ENCODE data around the gene CAMK2N1. TPM values are rescaled to one million over a fixed set of nuclear protein-coding genes. Genes with fewer than 3 reads are reported as not detected.
A peak's percentile ranks its signal among the peaks of the same experiment; 100 is the strongest.

The CAMK2N1 gene
- total RNA-seq, 2 donors from 2014 or later = 5.3 to 5.4 TPM

DNA sequence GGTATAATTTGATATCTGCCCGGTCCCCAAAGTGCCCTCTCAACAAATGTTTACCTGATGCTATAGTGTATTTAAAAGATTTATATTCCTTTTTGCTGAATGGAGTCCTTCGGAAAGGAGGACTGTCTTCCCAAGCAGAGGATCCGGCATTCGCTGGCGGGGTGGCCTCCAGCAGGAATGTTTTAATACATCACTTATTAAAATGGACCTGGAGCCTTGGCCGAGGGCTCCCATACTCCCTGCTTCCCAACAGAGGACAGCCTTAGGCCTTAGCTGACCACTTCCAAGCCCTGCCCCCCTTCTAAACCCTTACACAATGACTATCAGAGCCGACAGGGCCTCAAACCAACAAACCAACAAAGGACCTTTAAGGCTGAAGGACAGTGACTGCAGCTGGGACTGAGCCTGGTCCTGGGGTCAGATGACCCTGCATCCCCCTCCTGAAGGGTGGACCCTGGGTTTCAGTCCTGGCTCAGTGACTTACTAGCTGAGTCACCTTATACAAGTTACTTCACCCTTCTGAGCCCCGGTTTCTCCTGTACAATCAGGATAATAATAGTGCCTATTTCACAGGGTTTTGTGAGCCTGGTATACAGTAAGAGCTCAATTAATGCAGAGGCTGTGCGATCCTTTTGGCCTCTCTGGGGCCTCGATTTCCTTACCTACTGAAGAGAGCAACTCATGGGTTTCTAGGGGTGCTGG lies 5.6 kb downstream of the CAMK2N1 start:
- no peak for TF ChIP-seq POLR2A (IDR thresholded peaks at IDR 0.05)
- TF ChIP-seq, protein P1, sequence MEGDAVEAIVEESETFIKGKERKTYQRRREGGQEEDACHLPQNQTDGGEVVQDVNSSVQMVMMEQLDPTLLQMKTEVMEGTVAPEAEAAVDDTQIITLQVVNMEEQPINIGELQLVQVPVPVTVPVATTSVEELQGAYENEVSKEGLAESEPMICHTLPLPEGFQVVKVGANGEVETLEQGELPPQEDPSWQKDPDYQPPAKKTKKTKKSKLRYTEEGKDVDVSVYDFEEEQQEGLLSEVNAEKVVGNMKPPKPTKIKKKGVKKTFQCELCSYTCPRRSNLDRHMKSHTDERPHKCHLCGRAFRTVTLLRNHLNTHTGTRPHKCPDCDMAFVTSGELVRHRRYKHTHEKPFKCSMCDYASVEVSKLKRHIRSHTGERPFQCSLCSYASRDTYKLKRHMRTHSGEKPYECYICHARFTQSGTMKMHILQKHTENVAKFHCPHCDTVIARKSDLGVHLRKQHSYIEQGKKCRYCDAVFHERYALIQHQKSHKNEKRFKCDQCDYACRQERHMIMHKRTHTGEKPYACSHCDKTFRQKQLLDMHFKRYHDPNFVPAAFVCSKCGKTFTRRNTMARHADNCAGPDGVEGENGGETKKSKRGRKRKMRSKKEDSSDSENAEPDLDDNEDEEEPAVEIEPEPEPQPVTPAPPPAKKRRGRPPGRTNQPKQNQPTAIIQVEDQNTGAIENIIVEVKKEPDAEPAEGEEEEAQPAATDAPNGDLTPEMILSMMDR (IDR thresholded peaks at IDR 0.05) = no peak
- Histone ChIP-seq H3K27me3 (peaks cover 0 to 9% of the 10 kb centered on the region in 2 donors), H3K9me3 (no peaks in the 10 kb centered on the region), H3K4me1 (peaks cover 52% of the 10 kb centered on the region), H3K27ac (peak overlapping the region in 3 of 4 donors; percentile 1 to 25 (median 21)), H3K36me3 (replicated peaks in 1 of 2; ENCODE audit: insufficient read depth in 1 of 2, low read depth in 2 of 2) (no peaks in the 10 kb centered on the region), H3K4me3 (no peak overlapping the region)
- WGBS, 2 donors = 29 to 31% methylated on average over 8 to 10 of the region's 10 CpGs
- ATAC-seq (peak; percentile 56), DNase-seq (peak in 3 of 4 donors; percentile 40 to 56 (median 41))
- intact Hi-C loops (cut with DNase I) = no loop called here

DNA sequence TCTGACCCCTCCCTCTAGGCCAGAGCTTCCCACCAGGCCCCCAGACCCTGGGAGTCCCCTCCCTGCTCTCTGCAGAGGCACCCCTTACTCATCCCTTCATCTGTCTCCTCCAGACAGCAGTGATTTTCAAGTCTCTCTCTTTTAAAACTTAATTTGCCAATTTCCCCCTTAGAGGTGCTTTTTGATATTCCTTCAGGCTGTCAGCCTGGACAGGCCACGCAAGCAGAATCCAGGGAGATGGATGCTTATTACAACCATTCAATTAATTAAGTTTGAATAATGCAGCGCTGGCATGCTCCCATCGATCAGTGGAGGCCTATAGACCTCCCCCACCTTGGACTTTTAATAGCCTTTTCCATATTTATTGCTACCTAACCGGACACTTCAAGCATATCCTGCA lies 6.2 kb downstream of the CAMK2N1 start:
- Histone ChIP-seq H3K36me3 (replicated peaks in 1 of 2; ENCODE audit: insufficient read depth in 1 of 2, low read depth in 2 of 2) (no peaks in the 10 kb centered on the region), H3K9me3 (no peaks in the 10 kb centered on the region), H3K4me1 (peaks cover 48% of the 10 kb centered on the region), H3K4me3 (no peak overlapping the region), H3K27ac (peak overlapping the region in 2 of 4 donors; percentile 1 to 21), H3K27me3 (peaks cover 0 to 6% of the 10 kb centered on the region in 2 donors)
- intact Hi-C loops (cut with DNase I) = no loop called here
- WGBS, 2 donors = 35 to 52% methylated on average over 4 of the region's 4 CpGs
- DNase-seq (no peak), ATAC-seq (no peak)
- TF ChIP-seq, protein P1 (IDR thresholded peaks at IDR 0.05) = no peak
- TF ChIP-seq POLR2A (IDR thresholded peaks at IDR 0.05) = no peak

DNA sequence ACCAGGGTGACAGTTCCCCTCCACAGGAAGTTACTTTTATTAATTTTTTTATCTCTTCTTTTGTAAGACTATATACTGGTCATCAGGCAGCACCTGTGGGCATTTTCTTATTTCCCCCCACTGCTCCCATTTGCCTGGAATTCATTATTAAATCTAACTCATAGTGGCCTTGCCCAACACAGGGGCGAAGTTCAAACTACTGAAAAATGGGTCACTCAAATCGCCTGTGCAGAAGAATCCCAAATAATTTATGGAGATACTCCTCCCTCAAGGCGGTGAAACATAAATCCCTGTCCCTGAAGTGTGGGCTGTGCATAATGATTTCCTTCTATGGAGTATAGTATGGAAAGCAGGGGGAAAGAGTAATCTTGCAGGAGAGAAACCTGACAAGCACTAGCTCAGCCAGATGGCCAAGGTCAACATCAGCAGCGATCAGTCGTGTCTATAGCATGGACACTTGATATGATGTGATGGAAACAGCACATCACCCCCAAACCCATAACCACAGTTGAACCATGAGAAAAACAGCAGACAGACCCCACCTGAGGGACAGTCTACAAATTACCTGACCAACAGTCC lies 7.9 kb downstream of the CAMK2N1 start:
- no peaks in the 10 kb centered on the region for H3K27me3 ChIP-seq
- ATAC-seq (no peak), DNase-seq (no peak)
- TF ChIP-seq POLR2A (IDR thresholded peaks at IDR 0.05) = no peak
- TF ChIP-seq, protein P1 (IDR thresholded peaks at IDR 0.05) = no peak
- intact Hi-C loops (cut with DNase I) = no loop called here
- H3K27ac ChIP-seq = no peak overlapping the region
- no peaks in the 10 kb centered on the region for H3K36me3 ChIP-seq (replicated peaks in 1 of 2; ENCODE audit: insufficient read depth in 1 of 2, low read depth in 2 of 2)
- peaks cover 33% of the 10 kb centered on the region for H3K4me1 ChIP-seq
- no peaks in the 10 kb centered on the region for H3K9me3 ChIP-seq
- H3K4me3 ChIP-seq = no peak overlapping the region
- WGBS, 2 donors = 56 to 62% methylated on average over 5 of the region's 5 CpGs

DNA sequence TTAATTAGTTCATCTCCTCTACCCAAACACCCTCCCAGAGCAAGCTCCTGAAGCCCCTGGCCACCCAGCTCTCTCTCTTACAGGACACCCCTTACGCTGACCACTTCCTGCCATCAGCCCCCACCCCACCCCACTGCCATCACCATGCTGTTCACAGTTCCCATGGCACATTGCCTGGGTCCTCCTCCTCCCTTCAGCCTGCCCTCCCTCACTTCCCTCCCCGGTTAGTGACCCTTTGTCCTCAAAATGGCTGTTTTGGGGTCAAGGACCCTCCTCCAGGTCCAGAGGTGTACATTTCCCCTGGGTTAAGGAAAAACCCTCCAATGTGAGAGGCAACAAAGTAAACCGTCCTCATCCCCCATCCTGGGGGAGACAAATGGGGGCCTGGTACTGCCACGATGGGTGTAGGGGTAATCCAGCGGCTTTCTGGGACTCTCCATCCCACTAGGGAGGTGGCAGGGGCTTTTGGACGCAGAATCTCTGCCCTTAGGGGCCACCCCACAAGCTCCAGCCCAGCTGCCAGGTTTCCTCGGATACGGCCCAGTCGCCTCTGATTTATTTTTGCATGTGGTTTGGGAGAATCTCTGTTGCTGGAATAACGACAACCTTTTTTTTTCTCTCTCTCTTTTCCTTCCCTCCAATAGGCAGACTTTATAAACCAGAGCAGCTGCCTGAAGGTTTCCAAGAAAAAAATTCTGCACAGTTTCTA lies 8.5 kb downstream of the CAMK2N1 start:
- Histone ChIP-seq H3K9me3 (no peaks in the 10 kb centered on the region), H3K4me3 (no peak overlapping the region), H3K36me3 (replicated peaks in 1 of 2; ENCODE audit: insufficient read depth in 1 of 2, low read depth in 2 of 2) (no peaks in the 10 kb centered on the region), H3K27ac (no peak overlapping the region), H3K4me1 (peaks cover 33% of the 10 kb centered on the region), H3K27me3 (no peaks in the 10 kb centered on the region)
- DNase-seq = no peak
- ATAC-seq = no peak
- no peak for TF ChIP-seq POLR2A (IDR thresholded peaks at IDR 0.05)
- TF ChIP-seq, protein P1 (IDR thresholded peaks at IDR 0.05) = no peak
- intact Hi-C loops (cut with DNase I) = no loop called here
- WGBS, 2 donors = 61% methylated on average over 10 of the region's 10 CpGs
